Erythroblast (primary cell): Measurements from ENCODE around the gene TBPL1.

Experiments
- GATA1 ChIP-seq: IDR thresholded peaks from 2 replicates; pipeline ENCODE4 v1.6.1; 2011; ENCODE audit warnings: low read depth, mild to moderate bottlenecking, control low read depth, low read length, moderate library complexity
- POLR2A ChIP-seq: IDR thresholded peaks from 2 replicates; pipeline ENCODE4 v1.6.1; 2011; ENCODE audit warnings: mild to moderate bottlenecking, low read length

- TF ChIP-seq POLR2A (no peak), GATA1 (no peak)
Measured at GRCh38 chr6:134020543-134020942, 67.5 kb downstream of the TBPL1 start.
